Measurements from ENCODE around the gene GEMIN7. TPM values are rescaled to one million over a fixed set of nuclear protein-coding genes. Genes with fewer than 3 reads are reported as not detected.
A peak's percentile ranks its signal among the peaks of the same experiment; 100 is the strongest.

The GEMIN7 gene
- total and polyA plus RNA-seq, 2 of the 13 experiments (the other 11 are each of a cell fraction or from before 2014, with no cell fraction given) = 24.1 to 30.6 TPM

DNA sequence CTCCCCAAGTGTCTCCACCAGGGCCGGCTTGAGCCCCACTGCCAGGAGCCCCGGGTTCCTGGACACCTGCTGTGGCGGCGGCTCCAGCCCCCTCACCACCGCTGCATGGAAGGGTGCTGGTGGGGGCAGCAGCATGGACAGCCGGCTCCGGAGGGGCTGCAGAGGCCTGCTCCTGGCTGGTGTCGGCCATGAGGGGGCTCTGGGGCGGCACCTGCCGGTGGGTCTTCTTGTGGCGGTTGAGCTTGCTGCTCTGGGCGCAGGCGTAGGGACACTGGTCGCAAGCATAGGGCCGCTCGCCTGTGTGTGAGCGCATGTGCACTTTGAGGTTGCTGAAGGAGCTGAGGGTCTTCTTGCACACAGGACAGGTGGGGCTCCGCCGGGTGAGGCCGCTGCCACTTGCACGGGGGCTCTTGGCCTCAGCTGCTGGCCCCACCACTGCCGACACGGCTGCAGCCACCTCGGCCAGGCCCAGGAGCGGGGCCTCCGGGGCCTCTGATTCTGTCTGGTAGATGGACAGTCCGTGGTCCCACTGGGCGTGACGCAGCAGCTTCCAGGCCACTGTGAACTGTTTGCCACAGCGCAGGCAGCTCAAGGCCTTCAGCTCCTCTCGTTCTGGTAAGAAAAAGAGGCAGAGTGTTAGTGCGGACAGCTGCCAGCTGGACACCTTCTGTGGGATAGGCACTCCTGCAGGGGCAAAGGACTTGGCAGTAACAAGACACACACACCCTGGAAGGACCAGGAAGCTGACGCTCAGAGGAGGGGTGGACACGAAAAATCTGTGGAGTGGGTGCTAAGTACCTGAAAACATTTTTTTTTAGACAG is 6.9 kb upstream of the GEMIN7 start:
- no peak for FAIRE-seq
- Histone ChIP-seq H4K20me1 (ENCODE audit: insufficient read depth, low read length) (no peaks in the 10 kb centered on the region), H3K79me2 (ENCODE audit: insufficient read depth, low read length) (no peaks in the 10 kb centered on the region), H3K4me2 (ENCODE audit: low read depth, low read length) (no peak overlapping the region), H3K27me3 (ENCODE audit: control insufficient read depth in 1 of 2, insufficient read depth in 2 of 2, low read length in 2 of 2) (no peaks in the 10 kb centered on the region), H3K9me3 (ENCODE audit: low read length) (no peaks in the 10 kb centered on the region), H3K36me3 (replicated peaks in 1 of 2; ENCODE audit: control insufficient read depth in 1 of 2, insufficient read depth in 2 of 2, low read length in 2 of 2) (peaks cover 20 to 32% of the 10 kb centered on the region in 2 experiments; a peak in 4 of 5 replicates), H2AFZ (ENCODE audit: low read length) (no peak overlapping the region), H3K9ac (ENCODE audit: insufficient read depth, low read depth, low read length) (no peak overlapping the region), H3K4me3 (replicated peaks in 1 of 3; ENCODE audit: insufficient read depth in 1 of 3, low read depth in 2 of 3, low read length in 3 of 3) (no peak overlapping the region), H3K4me1 (ENCODE audit: insufficient read depth, low read length) (peaks cover 16% of the 10 kb centered on the region), H3K27ac (ENCODE audit: extremely low read length, insufficient read depth, low read length) (no peak overlapping the region)
- no peak for ATAC-seq
- WGBS (ENCODE audit: low lambda C conversion rate) = 99% methylated on average over 9 of the region's 34 CpGs
- no peak for DNase-seq (ENCODE audit: low spot score)
- intact Hi-C loops (cut with micrococcal nuclease; ENCODE audit: unreplicated experiment) = no loop called here
- TF ChIP-seq CCAR2 (optimal IDR thresholded peaks at IDR 0.05; ENCODE audit: low read depth, low read length) (no peak), RBFOX2 (IDR thresholded peaks at IDR 0.05; ENCODE audit: low read depth, low read length) (peak; percentile 47), AGO1 (IDR thresholded peaks at IDR 0.05; ENCODE audit: low read depth, low read length, poor library complexity, severe bottlenecking) (peak; percentile 11), AGO2 (optimal IDR thresholded peaks at IDR 0.05; ENCODE audit: low read depth, low read length) (peak; percentile 30)
- CTCF ChIA-PET (ENCODE audit: low intra/inter-chr PET ratio, low total read pairs) = no interaction called here
- POLR2A ChIA-PET = interaction anchor here (0.5 kb wide), 1 partner anchor 137 kb away, joined by 4 read pairs; no protein-coding TSS in a partner anchor
- no TSS peak for BruUV-seq (replicated peaks)
- in situ Hi-C loops (cut with HindIII; ENCODE audit: extremely low pct_ligation_motif_present, low pct_unique_long_range_greater_than_20kb) = no loop called here

DNA sequence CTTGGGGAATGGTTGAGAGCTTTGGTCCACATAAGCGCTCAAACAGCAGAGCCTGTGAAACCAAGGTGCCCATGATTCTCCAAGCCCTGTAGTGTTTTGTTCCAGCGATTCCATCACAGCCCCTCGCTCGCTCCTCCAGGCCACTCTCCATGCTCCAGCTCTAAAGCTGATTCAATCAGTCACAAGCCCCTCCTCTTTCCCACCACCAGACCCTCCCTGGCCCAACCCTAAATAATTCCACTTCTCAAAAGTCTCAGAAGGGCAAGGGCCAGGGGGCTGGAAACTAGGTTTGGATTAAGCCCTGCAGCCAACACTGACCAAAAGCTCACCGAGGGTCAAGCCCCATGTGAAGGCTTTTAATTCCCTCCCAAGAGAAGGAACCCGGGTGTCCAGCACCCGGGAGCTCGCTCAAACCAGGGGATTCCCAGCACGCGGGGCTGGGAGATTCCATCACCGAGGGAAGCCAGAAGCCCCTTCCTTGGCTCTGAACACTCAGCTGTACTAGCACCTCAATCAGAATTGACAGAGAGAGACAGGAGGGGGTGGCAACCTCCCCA is 4.2 kb upstream of the GEMIN7 start:
- Histone ChIP-seq H3K4me2 (ENCODE audit: low read depth, low read length) (peak overlapping the region; percentile 58), H3K9ac (ENCODE audit: insufficient read depth, low read depth, low read length) (no peak overlapping the region), H3K36me3 (replicated peaks in 1 of 2; ENCODE audit: control insufficient read depth in 1 of 2, insufficient read depth in 2 of 2, low read length in 2 of 2) (peaks cover 6 to 15% of the 10 kb centered on the region in 2 experiments; a peak in 4 of 5 replicates), H3K4me3 (replicated peaks in 1 of 3; ENCODE audit: insufficient read depth in 1 of 3, low read depth in 2 of 3, low read length in 3 of 3) (peak overlapping the region; percentile 30 to 82 (median 38); a peak in 3 of 6 replicates), H3K27me3 (ENCODE audit: control insufficient read depth in 1 of 2, insufficient read depth in 2 of 2, low read length in 2 of 2) (no peaks in the 10 kb centered on the region; a peak in 1 of 5 replicates), H3K27ac (ENCODE audit: extremely low read length, insufficient read depth, low read length) (no peak overlapping the region), H3K79me2 (ENCODE audit: insufficient read depth, low read length) (peaks cover 7% of the 10 kb centered on the region), H3K4me1 (ENCODE audit: insufficient read depth, low read length) (peaks cover 30% of the 10 kb centered on the region), H3K9me3 (ENCODE audit: low read length) (no peaks in the 10 kb centered on the region), H2AFZ (ENCODE audit: low read length) (no peak overlapping the region), H4K20me1 (ENCODE audit: insufficient read depth, low read length) (no peaks in the 10 kb centered on the region)
- ChIA-PET POLR2A (interaction anchor here (0.7 to 3.1 kb wide), 7 partner anchors 10 to 36 kb away, joined by 3 to 10 read pairs (median 4); partner anchors contain the start of genes CLASRP and PPP1R37), CTCF (ENCODE audit: low intra/inter-chr PET ratio, low total read pairs) (no interaction called here)
- no TSS peak for BruUV-seq (replicated peaks)
- DNase-seq (ENCODE audit: low spot score) (no peak), FAIRE-seq (no peak), ATAC-seq (no peak)
- in situ Hi-C loops (cut with HindIII; ENCODE audit: extremely low pct_ligation_motif_present, low pct_unique_long_range_greater_than_20kb) = no loop called here
- WGBS (ENCODE audit: low lambda C conversion rate) = 89% methylated on average over 6 of the region's 11 CpGs
- intact Hi-C loops (cut with micrococcal nuclease; ENCODE audit: unreplicated experiment) = loop anchor here (5.0 kb wide), 1 partner anchor 52 kb away; no protein-coding TSS in a partner anchor
- TF ChIP-seq IRF2 (CRISPR knock-in tag; IDR thresholded peaks at IDR 0.05) = no peak
- no peak for TF ChIP-seq SP1 (IDR thresholded peaks at IDR 0.05)
- TF ChIP-seq SP1 (CRISPR knock-in tag; IDR thresholded peaks at IDR 0.05) = no peak
- no peak for TF ChIP-seq MLLT10 (CRISPR knock-in tag; IDR thresholded peaks at IDR 0.05)
- no peak for TF ChIP-seq MIER3 (CRISPR knock-in tag; IDR thresholded peaks at IDR 0.05; ENCODE audit: borderline replicate concordance)
- TF ChIP-seq YY1 (IDR thresholded peaks at IDR 0.05; ENCODE audit: insufficient read depth, insufficient replicate concordance, low read depth, low read length) = no peak
- TF ChIP-seq ZNF614 (CRISPR knock-in tag; IDR thresholded peaks at IDR 0.05; ENCODE audit: borderline replicate concordance) = no peak
- TF ChIP-seq HNRNPLL (IDR thresholded peaks at IDR 0.05; ENCODE audit: low read depth, low read length, poor library complexity, severe bottlenecking) = no peak
- TF ChIP-seq, protein P1, sequence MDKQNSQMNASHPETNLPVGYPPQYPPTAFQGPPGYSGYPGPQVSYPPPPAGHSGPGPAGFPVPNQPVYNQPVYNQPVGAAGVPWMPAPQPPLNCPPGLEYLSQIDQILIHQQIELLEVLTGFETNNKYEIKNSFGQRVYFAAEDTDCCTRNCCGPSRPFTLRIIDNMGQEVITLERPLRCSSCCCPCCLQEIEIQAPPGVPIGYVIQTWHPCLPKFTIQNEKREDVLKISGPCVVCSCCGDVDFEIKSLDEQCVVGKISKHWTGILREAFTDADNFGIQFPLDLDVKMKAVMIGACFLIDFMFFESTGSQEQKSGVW (CRISPR knock-in tag; IDR thresholded peaks at IDR 0.05; ENCODE audit: borderline replicate concordance) = no peak
- TF ChIP-seq, protein P2, sequence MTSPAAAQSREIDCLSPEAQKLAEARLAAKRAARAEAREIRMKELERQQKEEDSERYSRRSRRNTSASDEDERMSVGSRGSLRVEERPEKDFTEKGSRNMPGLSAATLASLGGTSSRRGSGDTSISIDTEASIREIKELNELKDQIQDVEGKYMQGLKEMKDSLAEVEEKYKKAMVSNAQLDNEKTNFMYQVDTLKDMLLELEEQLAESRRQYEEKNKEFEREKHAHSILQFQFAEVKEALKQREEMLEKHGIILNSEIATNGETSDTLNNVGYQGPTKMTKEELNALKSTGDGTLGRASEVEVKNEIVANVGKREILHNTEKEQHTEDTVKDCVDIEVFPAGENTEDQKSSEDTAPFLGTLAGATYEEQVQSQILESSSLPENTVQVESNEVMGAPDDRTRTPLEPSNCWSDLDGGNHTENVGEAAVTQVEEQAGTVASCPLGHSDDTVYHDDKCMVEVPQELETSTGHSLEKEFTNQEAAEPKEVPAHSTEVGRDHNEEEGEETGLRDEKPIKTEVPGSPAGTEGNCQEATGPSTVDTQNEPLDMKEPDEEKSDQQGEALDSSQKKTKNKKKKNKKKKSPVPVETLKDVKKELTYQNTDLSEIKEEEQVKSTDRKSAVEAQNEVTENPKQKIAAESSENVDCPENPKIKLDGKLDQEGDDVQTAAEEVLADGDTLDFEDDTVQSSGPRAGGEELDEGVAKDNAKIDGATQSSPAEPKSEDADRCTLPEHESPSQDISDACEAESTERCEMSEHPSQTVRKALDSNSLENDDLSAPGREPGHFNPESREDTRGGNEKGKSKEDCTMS (CRISPR knock-in tag; conservative IDR thresholded peaks at IDR 0.05) = no peak
